ENCODE measurements around the gene ZNF133.

Gene ZNF133

DNA sequence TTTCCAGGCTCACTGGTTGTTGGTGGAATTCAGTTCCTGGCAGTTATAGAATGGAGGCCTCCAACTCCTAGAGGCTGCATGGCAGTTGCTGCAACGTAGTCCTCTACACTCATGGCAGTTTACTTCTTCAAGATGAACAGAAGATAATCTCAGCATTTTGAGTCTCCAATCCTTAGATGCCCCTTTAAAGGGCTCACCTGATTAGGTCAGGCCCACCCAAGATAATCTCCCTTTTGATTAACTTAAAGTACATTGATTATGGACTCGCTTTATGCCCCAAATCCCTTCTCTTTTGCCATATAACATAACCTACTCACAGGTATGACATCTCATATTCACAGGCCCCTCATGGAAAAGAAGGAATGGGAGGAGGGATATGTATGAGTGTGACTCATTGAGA, 76.4 kb downstream of the ZNF133 start:
- no peak for DNase-seq
